ENCODE measurements around the gene PA2G4.

DNA sequence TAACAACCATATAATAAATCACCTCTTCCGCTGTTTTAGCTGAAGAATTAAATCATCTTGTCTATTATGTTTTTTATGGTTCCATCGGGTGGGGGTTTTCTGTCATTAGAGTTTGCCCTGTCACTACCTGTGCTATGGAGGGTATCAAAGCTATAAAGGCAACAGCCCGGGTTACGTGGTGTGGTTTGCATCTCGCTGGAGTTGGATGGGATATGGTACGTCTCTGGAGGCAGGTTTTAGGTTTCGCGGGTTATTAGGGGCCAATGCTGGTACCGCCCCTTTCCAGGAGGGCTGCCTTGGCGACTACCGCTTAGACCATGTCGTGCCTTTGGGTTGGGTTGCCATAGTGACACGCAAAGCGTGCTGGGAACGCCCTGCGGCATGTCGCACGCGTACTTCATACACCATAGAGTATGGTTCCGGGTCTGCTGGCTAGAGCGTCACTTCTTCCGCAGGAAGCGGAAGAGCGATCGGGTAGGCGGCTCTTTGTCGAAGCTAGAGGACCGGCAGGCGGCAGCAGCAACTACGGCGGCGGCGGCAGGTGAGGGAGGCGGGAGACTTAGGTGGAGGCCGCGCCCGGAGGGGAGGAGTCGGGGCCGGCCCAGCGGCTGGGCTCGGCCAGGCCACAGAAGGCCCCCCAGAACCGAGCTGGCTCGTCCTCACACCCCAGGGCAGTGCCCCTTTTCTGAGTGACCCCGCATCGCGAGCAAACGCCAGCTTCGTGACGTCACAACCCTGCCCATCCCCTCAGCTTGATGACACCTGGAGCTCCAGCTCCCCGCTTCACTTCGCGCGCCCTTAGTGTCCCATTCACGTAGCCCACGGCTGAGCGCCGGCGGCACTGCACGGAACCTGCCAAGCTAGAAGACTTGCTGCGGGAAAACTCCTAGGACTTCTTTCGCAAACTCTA lies 13.7 kb downstream of the PA2G4 start, which contains the start of gene ZC3H10:
- peak; percentile 93 for TF ChIP-seq HDGF (IDR thresholded peaks at IDR 0.05)
- TF ChIP-seq, protein P1, sequence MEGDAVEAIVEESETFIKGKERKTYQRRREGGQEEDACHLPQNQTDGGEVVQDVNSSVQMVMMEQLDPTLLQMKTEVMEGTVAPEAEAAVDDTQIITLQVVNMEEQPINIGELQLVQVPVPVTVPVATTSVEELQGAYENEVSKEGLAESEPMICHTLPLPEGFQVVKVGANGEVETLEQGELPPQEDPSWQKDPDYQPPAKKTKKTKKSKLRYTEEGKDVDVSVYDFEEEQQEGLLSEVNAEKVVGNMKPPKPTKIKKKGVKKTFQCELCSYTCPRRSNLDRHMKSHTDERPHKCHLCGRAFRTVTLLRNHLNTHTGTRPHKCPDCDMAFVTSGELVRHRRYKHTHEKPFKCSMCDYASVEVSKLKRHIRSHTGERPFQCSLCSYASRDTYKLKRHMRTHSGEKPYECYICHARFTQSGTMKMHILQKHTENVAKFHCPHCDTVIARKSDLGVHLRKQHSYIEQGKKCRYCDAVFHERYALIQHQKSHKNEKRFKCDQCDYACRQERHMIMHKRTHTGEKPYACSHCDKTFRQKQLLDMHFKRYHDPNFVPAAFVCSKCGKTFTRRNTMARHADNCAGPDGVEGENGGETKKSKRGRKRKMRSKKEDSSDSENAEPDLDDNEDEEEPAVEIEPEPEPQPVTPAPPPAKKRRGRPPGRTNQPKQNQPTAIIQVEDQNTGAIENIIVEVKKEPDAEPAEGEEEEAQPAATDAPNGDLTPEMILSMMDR (IDR thresholded peaks at IDR 0.05 in 2 of 3, conservative IDR thresholded peaks at IDR 0.05 in 1 of 3; ENCODE audit: control insufficient read depth in 2 of 3, extremely low read depth in 1 of 3, insufficient read depth in 1 of 3, low read depth in 3 of 3, low read length in 3 of 3), result peak; percentile 40 to 69 (median 48)
